SK-N-SH (cell line): ENCODE measurements around the gene GATC.

Experiments used
- EP300 ChIP-seq, 2 experiments: IDR thresholded peaks; 2 replicates each; pipeline versions ENCODE4 v1.4.0 to v1.6.1; 2012; ENCODE audit warnings: borderline replicate concordance in 1 of 2, low read depth in 1 of 2, low read length in 1 of 2
- POLR2AphosphoS5 ChIP-seq: IDR thresholded peaks from 2 replicates; pipeline ENCODE4 v1.6.1; 2012; ENCODE audit warnings: low read depth, low read length
- RAD21 ChIP-seq: IDR thresholded peaks from 2 replicates; pipeline ENCODE4 v1.6.1; 2012; ENCODE audit warnings: mild to moderate bottlenecking, low read length
- RXRA ChIP-seq: IDR thresholded peaks from 2 replicates; pipeline ENCODE4 v1.4.0; 2012; ENCODE audit warnings: low read depth, mild to moderate bottlenecking, borderline replicate concordance
- SIN3A ChIP-seq: IDR thresholded peaks from 2 replicates; pipeline ENCODE4 v1.6.1; 2012; ENCODE audit warnings: low read depth, mild to moderate bottlenecking, low read length, moderate library complexity, borderline replicate concordance
- SMC3 ChIP-seq: IDR thresholded peaks from 2 replicates; pipeline ENCODE4 v1.6.1; 2012; ENCODE audit warnings: low read depth, low read length, improper control_type of control experiment
- USF1 ChIP-seq: IDR thresholded peaks from 2 replicates; pipeline ENCODE4 v1.4.0; 2012; ENCODE audit warnings: low read depth, borderline replicate concordance
- YY1 ChIP-seq: IDR thresholded peaks from 2 replicates; pipeline ENCODE4 v1.4.0; 2012; ENCODE audit warnings: low read depth, mild to moderate bottlenecking
- TF ChIP-seq, protein P1 (sequence below): fragments of 200-600 bp; sonication (generic); IDR thresholded peaks from 2 replicates; pipeline ENCODE4 v1.6.1; 2017; ENCODE audit warnings: antibody characterized with exemption, mild to moderate bottlenecking, moderate library complexity
- TF ChIP-seq, protein P2 (sequence below): IDR thresholded peaks from 2 replicates; pipeline ENCODE4; 2012
- TF ChIP-seq, protein P3 (sequence below): IDR thresholded peaks from 2 replicates; pipeline ENCODE4 v1.4.0; 2012; ENCODE audit warnings: low read depth
- TF ChIP-seq, protein P4 (sequence below): IDR thresholded peaks from 2 replicates; pipeline ENCODE4 v1.4.0; 2012; ENCODE audit warnings: low read depth, borderline replicate concordance

- TF ChIP-seq, protein P1, sequence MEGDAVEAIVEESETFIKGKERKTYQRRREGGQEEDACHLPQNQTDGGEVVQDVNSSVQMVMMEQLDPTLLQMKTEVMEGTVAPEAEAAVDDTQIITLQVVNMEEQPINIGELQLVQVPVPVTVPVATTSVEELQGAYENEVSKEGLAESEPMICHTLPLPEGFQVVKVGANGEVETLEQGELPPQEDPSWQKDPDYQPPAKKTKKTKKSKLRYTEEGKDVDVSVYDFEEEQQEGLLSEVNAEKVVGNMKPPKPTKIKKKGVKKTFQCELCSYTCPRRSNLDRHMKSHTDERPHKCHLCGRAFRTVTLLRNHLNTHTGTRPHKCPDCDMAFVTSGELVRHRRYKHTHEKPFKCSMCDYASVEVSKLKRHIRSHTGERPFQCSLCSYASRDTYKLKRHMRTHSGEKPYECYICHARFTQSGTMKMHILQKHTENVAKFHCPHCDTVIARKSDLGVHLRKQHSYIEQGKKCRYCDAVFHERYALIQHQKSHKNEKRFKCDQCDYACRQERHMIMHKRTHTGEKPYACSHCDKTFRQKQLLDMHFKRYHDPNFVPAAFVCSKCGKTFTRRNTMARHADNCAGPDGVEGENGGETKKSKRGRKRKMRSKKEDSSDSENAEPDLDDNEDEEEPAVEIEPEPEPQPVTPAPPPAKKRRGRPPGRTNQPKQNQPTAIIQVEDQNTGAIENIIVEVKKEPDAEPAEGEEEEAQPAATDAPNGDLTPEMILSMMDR, result no peak
- TF ChIP-seq SMC3 (no peak), POLR2AphosphoS5 (no peak), USF1 (no peak), YY1 (no peak), RXRA (no peak), RAD21 (no peak), EP300 (IDR thresholded peaks at IDR 0.05; ENCODE audit: borderline replicate concordance in 1 of 2, low read depth in 1 of 2, low read length in 1 of 2) (no peak), SIN3A (no peak)
- TF ChIP-seq, protein P2, sequence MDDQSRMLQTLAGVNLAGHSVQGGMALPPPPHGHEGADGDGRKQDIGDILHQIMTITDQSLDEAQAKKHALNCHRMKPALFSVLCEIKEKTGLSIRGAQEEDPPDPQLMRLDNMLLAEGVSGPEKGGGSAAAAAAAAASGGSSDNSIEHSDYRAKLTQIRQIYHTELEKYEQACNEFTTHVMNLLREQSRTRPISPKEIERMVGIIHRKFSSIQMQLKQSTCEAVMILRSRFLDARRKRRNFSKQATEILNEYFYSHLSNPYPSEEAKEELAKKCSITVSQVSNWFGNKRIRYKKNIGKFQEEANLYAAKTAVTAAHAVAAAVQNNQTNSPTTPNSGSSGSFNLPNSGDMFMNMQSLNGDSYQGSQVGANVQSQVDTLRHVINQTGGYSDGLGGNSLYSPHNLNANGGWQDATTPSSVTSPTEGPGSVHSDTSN, result no peak
- TF ChIP-seq, protein P3, sequence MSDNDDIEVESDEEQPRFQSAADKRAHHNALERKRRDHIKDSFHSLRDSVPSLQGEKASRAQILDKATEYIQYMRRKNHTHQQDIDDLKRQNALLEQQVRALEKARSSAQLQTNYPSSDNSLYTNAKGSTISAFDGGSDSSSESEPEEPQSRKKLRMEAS, result no peak
- TF ChIP-seq, protein P4, sequence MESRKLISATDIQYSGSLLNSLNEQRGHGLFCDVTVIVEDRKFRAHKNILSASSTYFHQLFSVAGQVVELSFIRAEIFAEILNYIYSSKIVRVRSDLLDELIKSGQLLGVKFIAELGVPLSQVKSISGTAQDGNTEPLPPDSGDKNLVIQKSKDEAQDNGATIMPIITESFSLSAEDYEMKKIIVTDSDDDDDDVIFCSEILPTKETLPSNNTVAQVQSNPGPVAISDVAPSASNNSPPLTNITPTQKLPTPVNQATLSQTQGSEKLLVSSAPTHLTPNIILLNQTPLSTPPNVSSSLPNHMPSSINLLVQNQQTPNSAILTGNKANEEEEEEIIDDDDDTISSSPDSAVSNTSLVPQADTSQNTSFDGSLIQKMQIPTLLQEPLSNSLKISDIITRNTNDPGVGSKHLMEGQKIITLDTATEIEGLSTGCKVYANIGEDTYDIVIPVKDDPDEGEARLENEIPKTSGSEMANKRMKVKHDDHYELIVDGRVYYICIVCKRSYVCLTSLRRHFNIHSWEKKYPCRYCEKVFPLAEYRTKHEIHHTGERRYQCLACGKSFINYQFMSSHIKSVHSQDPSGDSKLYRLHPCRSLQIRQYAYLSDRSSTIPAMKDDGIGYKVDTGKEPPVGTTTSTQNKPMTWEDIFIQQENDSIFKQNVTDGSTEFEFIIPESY, result no peak
These were observed 7.0 kb downstream of the GATC start for GRCh38 chr12:120453060-120453750.
